Fibroblast of skin of right quadriceps (primary cell): ENCODE measurements around the gene ADGRL1.
A peak's percentile ranks its signal among the peaks of the same experiment; 100 is the strongest.

Experiments used
- DNase-seq: peaks from one replicate; pipeline ENCODE4 v3.0.0-alpha.2; 2013

ADGRL1 gene

DNA sequence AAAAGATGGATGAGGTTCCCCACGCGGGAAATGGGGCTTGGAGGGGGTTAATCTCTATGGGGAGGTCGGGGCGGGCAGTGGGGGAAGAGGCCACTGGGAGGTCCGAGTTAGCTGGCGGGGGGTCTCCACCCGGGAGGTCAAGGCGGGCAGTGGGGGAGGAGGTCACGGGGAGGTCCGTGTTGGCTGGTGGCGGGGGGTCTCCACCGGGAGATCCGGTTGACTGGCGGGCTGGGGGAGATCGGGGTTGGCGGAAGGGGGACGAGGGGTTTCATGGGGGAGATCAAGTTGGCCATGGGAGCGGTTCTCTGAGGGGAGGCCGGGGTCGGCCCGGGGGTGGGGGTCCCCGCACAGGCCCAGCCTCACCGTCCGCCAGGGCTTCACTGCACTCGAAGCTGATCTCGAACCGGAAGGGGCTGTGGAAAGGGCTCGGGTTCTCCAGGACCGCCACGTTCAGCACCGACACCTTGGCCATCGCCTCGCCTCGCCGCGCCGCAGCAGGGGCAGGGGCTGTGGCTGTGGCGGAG, 69.9 kb downstream of the ADGRL1 start:
- DNase-seq = no peak

DNA sequence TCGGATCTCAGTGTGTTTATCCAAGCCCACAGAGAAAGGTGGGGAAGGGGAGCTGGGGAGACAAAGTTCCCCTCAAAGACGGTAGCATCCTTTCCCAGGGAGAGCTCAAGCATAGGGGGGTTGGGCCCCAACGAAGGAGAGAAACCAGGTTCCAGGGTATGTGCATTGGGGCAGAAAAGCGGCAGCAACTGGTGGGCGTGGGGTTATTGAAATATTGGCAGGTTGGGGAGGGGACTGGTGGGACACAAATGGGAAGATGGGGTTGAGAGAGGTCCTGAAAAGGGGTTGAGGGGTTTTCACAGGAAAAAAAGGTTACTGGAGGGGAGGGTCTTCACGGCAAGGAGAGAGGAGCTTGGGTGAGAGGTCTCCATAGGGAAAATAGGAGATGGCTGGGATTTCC, 70.6 kb downstream of the ADGRL1 start:
- no peak for DNase-seq

DNA sequence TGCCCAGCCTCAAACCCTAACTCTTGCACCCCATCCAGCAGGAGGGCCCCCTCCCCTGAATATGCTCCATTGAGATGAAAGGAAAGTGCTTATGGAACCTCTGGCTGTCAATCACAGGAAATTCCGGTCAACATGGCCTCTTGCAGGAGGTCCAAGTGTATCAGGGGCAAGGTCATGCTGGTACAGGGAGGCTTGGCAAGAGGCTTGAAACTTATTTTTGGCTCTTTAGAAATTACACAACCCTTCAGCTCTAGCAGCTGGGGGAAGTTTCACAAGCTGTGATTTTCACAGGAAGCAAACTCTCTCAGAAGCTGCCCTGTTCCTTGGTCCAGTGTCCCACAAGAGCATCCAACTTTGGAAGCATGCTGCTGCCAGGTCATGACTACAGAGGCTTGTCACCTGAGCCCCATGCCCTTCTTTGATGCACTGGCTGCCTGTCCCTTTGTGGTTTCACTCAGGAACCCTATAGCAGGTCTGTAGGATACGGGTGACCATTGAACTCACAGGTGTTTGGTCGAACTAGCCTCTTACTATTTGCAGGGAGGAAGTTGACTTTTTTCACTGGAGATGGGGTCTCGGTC, 78.0 kb downstream of the ADGRL1 start:
- DNase-seq = no peak

DNA sequence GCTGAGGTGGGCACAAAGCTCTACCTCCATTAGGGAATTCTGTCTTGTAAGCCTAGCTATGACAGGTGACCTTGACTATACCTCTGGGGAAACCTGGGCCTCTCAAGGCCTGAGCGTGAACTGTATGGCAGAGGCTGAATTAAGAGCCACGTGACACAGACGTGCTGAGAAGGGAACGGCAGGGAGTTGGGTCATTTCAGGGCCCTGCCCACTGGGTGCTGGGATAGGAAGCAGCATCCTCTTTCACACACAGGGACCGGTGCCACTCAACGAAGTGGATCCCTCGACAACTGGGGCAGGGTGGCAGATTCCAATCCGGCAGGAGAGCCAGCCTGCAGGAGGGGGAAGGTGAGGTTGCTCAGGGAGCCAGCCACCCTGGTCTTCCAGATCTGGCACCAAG, 78.8 kb downstream of the ADGRL1 start:
- DNase-seq = no peak

- no peak for DNase-seq
Observed at GRCh38 chr19:14122924-14123323, 83.0 kb downstream of the ADGRL1 start.

DNA sequence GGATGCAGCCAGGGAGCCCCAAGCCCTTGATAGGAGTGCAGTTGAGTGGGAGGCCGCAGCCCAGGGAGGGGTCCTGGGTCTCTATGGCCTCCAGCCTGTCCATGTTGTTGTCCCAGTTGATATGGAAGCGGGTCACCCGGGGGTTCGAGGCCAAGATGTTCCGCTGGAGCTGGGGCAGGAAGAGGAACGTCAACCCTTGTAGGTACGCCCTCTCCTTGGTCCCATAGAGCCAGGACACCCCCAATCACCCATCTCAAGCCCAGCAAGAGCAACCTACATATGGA, 85.5 kb downstream of the ADGRL1 start:
- DNase-seq = no peak

DNA sequence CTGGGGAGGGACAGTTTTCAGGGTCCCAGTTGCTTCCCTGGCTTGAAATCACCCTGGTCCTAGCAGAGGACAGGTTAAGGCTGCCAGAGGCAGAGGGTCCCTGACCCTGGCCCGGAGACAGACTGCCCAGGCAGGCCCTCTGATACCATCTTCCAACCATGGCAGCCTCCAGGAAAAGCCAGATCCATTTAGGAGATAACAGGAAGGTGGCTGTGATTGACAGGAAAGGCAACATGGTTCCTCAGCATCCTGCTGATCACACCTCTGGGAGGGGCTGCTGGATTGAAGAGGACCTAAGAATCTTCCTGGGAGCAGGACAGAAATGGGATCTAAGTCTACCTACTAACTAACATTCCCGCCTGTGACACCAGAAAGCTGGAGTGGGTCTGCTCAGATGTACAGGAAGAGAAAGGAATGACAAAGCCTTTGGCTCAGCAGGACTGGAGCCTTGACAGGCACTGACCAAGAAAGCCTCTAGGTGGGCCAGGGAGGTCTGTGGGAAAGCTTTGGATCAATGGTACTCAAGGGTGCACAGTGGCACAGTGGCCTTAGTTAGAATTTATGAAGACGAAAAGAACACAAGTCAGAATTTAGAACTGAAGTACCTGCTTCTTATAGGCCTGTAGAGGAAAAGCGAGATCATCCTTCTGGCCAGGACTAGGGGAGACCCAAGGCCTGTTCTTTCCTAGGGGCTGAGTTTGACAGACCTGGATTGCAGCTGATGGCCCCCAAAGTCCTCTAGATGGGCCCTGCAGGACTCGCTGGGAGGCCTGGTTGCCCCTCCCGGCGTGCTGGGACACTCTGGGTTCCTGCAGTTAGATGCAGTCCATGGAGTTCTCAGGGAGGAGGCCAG, 86.1 kb downstream of the ADGRL1 start:
- DNase-seq = no peak

- no peak for DNase-seq
Observed at GRCh38 chr19:14119146-14119545, 86.8 kb downstream of the ADGRL1 start.

- peak; percentile 62 for DNase-seq
Observed at GRCh38 chr19:14118165-14119051, 87.6 kb downstream of the ADGRL1 start.

GRCh38 chr19:14117668-14118164, 88.3 kb downstream of the ADGRL1 start, which contains the start of gene PRKACA:
Gene PRKACA (minus strand): TSS chr19:14117762. CDS start chr19:14117547, 215 bp downstream.
- DNase-seq = peak; percentile 99

GRCh38 chr19:14116918-14117578, 88.9 kb downstream of the ADGRL1 start:
- DNase-seq = no peak

DNA sequence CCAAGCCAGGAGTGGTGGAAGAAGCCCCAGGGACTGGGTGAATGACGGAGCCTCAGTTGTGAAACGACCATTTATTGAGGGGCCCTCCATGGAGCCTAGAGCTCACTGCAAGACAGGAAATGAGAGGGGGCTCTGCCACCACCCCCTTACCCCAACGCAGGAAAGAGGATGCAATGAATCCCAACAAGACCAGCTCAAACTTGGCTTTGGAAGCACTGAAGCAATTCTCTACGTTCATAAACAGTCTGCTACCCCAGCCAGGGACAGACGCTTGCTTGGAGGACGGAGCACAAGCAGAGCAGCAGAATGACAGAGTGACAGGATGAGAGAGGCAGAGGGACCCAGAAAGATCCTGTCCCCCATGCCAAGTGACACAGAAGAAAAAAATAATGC, 89.4 kb downstream of the ADGRL1 start:
- DNase-seq = no peak

DNA sequence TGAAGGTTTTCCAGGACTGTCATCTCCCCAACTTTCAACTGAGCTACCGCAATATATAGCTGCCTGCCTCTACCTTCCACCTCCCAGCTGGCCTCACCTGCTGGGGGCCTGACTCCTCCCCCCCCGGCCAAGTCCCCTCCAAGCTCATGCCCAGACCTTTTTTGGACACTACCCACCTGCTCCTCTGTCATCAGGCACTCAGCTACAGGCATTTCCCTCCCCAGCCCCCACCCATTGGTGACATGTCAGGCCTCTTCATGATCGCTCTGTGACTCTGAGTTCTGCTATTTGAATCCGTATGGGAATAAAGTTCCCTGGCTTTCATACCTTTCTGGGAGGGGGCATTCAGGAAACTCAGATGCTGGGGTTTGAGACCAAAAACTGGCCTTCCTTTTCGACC, 90.2 kb downstream of the ADGRL1 start:
- no peak for DNase-seq

DNA sequence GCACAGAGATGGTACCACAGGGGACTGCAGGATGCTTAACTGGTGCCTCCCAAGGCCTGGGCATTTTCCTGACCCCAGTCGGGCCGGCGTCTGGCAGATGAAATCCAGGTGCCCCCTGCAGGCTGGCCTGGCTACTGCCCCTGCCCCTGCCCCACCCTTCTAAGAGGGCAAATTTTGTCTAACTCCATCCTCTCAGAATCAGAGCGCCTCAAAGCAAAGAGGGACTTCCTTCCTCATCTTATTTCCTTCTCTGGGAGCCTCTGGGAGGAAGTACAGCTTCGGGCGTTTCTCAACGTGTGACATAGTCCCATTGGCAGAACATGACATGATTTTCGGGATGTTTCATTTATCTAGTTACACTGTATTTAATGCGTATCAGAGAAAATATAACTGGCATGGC, 91.1 kb downstream of the ADGRL1 start:
- no peak for DNase-seq

- DNase-seq = no peak
Observed at GRCh38 chr19:14114439-14114838, 91.5 kb downstream of the ADGRL1 start.

GRCh38 chr19:14113762-14114414, 92.1 kb downstream of the ADGRL1 start:
- no peak for DNase-seq

- DNase-seq = no peak
Observed at GRCh38 chr19:14112809-14113385, 93.1 kb downstream of the ADGRL1 start.

GRCh38 chr19:14112051-14112808, 93.7 kb downstream of the ADGRL1 start:
- DNase-seq = peak; percentile 21

GRCh38 chr19:14111486-14111885, 94.5 kb downstream of the ADGRL1 start:
- DNase-seq = no peak

GRCh38 chr19:14110650-14111049, 95.3 kb downstream of the ADGRL1 start:
- DNase-seq = no peak
